GM19328 (cell line): ENCODE data around the gene CTDP1.

Source experiments
- ATAC-seq: cut with Tn5 transposase; IDR thresholded peaks from one replicate; pipeline ENCODE4 v1.9.1; 2021; ENCODE audit warnings: mild to moderate bottlenecking, moderate library complexity; ENCODE audit not compliant: unreplicated experiment

CTDP1 gene

DNA sequence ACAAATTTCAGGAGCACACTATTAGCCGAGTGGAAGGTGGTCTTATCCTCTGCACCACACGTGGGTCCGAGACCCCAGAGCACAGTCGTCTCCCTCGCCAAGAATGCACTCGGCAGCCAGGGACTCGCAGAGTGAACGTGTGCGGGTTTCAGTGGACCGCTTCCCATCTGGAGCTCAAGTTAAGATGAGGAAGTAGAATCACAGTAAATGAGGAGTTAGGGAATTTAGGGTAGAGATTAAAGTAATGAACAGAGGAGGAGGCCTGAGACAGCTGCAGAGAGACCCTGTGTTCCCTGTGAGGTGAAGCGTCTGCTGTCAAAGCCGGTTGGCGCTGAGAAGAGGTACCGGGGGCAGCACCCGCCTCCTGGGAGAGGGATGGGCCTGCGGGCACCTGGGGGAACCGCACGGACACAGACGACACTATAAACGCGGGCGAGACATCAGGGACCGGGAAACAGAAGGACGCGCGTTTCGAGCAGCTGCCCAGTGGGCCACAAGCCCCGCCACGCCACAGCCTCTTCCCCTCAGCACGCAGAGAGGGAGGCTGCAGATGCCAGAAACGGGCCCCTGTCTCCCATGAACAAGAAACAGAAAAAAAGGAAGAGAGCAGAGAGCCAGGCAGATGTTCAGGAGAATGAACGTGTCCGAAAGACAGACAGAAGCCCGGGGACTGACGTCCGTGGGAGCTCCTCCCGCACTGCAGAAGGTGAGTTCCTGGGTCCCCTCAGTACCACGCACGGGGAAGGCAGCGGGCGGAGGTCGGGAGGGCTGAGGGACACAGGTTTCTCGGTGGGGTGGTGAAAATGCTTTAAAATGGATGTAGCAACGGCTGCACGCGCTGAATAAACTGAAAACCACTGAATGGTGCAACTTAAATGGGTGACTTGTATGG lies 112.7 kb downstream of the CTDP1 start:
- ATAC-seq: no peak

DNA sequence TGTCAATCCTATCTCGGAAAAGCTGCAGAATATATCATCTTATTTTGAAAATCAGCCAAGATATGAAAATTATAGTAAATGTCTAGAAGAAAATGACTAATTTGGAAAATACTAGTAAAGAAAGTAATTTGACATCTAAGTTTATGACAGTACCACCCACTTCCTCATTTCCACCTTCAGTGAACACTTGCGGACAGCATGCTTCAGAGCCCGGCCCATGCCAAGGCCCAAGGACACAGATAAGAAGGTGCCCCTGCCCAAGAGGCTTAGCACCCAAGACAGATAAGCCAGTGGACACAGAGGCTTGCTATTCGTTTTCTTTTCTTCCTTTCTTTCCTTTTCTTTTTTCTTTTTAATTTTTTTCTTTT lies 113.4 kb downstream of the CTDP1 start:
- ATAC-seq: no peak

DNA sequence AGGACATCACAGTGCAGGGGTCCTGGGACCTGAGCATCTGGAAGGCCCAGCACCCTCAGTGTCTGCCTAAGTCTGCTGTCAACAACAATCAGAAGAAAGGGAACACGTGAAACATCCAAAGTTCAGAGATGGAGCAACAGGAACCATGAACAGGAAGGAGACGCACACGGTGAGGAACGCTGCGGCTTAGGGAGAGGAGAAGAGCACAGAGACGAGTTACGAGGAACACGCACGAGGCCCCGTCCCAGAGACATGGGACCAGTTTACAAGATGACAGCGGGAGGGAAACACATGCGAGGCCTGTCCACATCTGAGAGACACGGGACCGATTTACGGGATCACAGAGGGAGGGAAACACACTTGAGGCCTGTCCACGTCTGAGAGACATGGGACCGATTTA lies 115.2 kb downstream of the CTDP1 start:
- ATAC-seq: no peak

DNA sequence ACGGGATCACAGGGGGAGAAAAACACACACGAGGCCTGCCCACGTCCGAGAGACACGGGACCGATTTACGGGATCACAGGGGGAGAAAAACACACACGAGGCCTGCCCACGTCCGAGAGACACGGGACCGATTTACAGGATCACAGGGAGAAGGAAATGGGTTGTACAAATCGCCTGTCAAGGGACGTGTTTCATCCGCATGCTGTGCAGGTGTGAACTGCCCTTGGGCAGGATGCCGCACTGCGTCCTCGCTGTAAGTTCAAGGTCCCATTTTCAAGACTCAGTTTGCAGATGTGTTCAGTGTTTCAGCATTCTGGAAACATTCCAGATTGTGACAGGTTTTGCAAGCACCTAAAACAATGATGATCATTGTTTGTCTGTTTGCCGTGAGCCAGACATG lies 115.8 kb downstream of the CTDP1 start:
- ATAC-seq: no peak

GRCh38 chr18:79796016-79796415 lies 116.4 kb downstream of the CTDP1 start:
- no peak for ATAC-seq

GRCh38 chr18:79796531-79797405 lies 117.2 kb downstream of the CTDP1 start:
- ATAC-seq: no peak

- ATAC-seq: no peak
These were observed 118.1 kb downstream of the CTDP1 start, which contains the start of gene KCNG2 for GRCh38 chr18:79797518-79798345. KCNG2 (plus strand) TSS chr18:79797938; CDS start chr18:79863668, 65,730 bp downstream.

GRCh38 chr18:79798346-79798998 lies 118.9 kb downstream of the CTDP1 start:
- no peak for ATAC-seq

DNA sequence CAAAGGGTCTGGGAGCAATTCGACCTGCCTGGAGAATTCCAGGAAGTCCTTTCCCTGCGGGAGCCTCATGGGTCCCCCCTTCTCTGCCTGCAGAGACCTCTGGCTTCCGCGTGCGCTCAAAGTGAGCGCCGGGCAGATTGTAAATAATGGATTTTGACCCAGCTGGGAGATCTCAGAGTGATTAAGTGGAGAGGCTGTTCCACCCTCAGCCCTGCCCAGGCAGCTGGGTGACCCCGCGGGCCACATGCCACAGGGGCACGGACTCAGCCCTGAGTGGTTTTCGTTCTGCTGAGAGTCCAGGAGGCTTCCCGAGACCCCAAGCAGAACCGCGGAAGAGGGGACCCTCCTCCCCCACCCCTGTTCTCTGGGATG lies 119.4 kb downstream of the CTDP1 start:
- ATAC-seq: no peak

DNA sequence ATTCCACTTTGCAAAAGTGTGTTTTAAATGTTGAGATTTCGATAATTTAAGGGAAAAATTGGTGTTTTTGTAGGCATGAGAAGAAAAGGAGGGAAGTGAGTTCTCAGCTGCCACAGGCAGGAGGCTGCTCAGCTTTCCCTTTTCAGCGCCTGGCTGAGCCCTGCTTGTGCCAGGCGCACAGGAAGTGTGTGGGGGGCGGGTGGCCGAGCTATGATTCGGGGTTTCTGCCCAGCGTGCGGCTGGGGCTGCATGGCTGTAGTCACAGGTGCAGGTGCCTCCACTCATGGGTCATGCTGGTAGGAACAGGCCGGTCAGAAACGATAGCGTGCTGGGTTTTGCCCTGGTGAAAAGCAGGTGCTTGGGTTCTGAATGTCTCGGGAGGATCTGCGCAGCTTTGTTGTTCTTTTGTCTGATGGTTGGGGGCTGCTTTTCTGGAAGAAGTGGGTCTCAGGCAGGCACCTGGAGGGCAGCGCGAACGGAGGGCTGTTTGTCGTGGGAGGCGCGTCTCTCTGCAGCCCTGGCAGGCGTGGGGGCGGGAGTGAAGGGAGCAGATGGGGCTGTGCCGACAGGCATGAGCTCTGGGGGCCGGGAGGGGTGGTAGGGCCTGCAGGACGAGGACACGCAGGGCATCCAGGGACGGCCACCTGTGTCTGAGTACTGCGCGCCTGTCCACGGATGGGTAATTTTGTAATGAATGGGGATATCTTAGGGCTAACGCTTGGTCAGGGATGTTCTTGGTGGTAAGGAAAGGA lies 120.2 kb downstream of the CTDP1 start:
- no peak for ATAC-seq

- ATAC-seq: no peak
These were observed 121.0 kb downstream of the CTDP1 start for GRCh38 chr18:79800371-79801180.

DNA sequence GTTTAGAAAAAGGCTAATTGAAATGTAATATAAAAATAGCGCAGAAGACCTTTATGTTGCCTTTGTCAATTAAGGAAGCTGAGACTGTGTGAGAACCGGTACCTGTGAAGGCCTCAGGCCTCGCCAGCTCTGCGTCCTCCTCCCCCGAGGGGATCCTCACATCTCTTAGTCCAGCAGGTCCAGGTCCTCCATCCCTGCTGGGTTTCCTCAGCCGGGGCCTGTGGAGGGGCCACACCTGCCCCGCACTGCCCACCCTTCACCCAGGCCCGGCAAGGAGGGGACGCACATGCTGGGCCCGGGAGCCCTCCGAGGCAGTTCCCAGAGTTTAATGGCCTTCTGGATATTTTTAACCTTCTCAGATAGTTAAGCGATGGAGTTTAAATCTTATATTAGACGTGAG lies 121.6 kb downstream of the CTDP1 start:
- no peak for ATAC-seq

DNA sequence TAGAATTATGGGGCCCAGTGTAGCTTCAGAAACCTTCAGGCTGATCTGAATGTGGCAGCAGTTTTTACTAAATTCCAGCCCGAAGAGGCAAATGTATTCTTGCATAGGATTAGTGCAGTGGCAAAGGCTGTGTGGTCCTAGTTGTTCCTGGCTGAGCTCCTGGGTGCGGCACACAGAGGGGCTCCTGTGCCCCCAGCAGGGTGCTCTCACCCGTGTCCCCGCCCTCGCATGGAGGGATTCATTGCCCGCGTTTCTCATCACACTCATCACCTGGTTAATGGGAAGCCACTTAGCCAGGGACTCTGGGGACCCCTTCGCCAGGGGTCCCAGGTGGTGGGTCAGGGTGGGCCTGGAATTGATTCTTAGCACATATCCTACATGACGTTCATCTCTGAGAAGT lies 122.0 kb downstream of the CTDP1 start:
- no peak for ATAC-seq

GRCh38 chr18:79802298-79802697 lies 122.7 kb downstream of the CTDP1 start:
- no peak for ATAC-seq

GRCh38 chr18:79803611-79804051 lies 124.0 kb downstream of the CTDP1 start:
- no peak for ATAC-seq
